NCI-H748 (cell line): ENCODE measurements around the gene PLEKHA8.

ENCODE experiments used
- DNase-seq: peaks from one replicate; lab custom pipeline; 2025; ENCODE audit not compliant: unreplicated experiment; lab: John Stamatoyannopoulos, UW

The PLEKHA8 gene, protein sequence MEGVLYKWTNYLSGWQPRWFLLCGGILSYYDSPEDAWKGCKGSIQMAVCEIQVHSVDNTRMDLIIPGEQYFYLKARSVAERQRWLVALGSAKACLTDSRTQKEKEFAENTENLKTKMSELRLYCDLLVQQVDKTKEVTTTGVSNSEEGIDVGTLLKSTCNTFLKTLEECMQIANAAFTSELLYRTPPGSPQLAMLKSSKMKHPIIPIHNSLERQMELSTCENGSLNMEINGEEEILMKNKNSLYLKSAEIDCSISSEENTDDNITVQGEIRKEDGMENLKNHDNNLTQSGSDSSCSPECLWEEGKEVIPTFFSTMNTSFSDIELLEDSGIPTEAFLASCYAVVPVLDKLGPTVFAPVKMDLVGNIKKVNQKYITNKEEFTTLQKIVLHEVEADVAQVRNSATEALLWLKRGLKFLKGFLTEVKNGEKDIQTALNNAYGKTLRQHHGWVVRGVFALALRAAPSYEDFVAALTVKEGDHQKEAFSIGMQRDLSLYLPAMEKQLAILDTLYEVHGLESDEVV

GRCh38 chr7:30028216-30028748 is at the start of gene PLEKHA8:
PLEKHA8 (plus strand) TSS chr7:30028412; CDS start chr7:30028763, 351 bp downstream.
- peak; percentile 80 for DNase-seq

DNA sequence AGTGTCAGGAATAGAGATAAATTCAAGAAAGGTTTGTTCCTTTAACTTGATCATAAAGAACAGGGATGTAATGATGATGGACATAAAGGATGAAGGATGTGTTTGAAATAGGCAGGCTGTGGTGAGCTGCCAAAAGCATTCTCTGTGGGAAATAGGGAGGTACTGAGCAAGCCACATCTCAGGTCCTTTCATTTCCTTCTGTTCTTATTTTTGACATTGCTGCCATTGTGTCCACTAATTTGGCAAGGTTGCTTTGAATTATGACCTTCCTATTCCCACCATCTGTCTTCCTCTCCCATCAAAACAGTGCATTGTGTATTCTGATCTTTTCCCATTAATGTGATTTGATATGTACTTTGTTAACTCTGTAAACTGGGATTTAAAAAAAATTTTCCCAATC is 48.1 kb upstream of the PLEKHA8 start:
- peak; percentile 14 for DNase-seq

DNA sequence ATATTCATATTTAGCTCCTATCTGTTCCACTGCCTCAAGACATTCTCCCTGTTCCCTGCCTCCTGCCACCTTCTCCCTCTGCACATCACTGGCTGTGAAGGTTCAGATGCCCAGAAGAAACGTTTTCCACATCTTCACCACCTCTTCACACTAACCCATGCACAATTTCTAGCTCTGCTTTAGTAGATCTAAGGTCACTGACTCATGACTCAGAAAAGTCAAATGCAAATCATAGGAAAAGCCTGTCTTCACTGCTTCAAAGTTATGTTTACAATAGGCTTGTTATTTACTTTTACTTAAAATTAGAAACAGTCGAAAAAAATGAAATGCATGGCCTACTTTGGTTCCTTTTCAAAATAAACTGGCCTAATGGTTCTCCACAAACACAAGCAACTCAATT is 41.1 kb upstream of the PLEKHA8 start:
- no peak for DNase-seq

DNA sequence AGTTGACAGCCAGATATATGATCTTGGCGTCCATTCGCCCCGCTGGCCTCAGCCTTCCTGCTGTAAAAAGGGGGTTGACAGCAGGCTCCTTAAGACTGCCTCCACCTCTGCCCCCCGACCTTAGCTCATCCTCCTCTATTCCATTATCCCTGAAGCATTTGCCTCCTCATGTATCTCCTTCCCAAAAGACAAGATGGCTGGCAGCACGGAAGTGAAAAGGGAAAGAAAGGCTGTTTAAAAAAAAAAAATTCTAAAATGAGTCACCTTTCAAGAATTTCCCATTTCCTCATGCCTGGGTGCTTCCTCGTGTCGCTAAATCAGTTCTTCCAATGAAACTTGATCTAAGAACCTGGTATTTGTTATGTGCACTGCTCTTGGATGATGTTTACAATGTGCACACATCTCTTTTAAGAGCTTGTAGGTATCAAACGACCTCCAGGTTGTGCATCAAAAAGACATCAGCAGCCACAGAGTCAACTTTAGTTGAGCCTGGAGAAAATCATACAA is 40.3 kb upstream of the PLEKHA8 start:
- peak; percentile 39 for DNase-seq

- DNase-seq, result peak; percentile 82
Measured at GRCh38 chr7:29988424-29989256, 39.6 kb upstream of the PLEKHA8 start.

DNA sequence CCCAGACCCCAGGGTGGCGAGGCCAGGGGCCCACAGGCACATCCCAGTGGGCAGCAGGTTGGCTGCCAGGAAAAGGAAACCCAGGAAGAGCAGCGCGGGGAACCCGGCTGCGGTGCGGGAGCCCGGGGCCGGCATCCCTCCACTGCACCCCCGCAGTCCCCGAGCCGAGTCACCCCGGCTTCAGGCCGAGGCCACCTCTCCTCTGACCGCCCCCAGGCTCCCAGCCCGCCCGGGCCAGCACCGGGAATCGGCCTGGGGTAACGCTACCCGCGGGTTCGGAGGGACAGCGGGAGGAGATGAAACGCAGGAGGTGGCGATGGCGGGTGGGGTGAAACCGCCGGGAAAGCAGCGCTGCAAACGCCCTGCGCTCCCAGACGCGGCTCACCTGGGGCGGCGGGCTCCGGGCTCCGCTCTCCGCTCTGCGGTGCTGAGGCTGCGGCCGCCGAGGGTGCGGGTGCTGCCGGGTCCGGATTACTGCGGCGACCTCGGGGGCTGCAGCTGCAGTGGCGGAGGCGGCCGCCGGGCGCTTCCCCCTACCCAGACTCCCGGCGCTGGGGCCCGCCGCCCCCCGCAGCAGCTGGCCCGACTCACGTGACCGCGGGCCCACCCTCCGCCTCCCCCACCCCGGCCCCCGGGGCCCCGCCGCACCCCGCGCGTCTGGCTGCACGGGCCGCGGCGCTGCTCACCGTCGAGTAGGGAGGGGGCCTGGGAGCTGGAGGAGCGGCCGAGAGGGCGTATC is 38.8 kb upstream of the PLEKHA8 start, which contains the start of gene SCRN1:
Gene SCRN1, minus strand, starts transcription at position 545 of the 739 bp plus-strand sequence. CDS start 20,734 bp downstream, outside the sequence.
- peak; percentile 77 for DNase-seq

DNA sequence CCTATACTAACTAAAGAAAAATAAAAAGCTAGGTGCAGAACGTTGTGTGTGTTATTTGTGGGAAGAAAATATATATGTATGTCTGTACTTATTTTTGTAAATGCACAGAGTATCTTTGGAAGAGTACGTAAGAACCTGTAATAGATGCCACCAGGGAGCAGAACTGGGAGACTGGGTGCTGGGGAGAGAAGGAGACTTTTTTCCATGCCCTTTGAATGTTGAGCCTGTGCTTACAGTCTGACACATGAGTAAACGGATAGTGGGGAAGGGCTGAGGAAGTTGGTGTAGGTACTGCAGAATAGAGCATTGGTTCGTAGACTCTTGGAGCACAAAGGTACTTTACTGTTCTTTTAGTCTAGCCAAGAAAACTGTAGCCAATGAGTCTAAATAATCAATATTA is 37.3 kb upstream of the PLEKHA8 start:
- no peak for DNase-seq

DNA sequence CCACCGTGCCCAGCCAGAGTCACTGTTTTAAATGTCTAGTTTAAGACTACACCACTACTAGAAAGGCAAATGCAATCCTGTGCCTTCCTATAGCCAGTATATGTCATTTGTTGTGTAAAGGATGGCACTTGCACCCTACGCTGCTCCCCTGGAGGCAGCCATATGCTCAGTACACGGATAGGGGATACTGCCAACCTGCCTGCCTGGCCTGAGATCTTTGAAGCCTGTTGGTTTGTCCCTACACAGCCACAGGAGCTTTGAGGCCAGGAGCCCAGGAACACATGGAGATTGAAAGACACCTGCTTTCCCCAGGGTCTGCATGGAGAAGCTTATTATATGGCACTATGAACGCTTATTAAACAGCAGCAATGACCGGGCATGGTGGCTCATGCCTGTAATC is 36.3 kb upstream of the PLEKHA8 start:
- DNase-seq, result no peak

- DNase-seq, result no peak
Measured at GRCh38 chr7:29993140-29993539, 35.1 kb upstream of the PLEKHA8 start.

- no peak for DNase-seq
Measured at GRCh38 chr7:29995652-29996051, 32.6 kb upstream of the PLEKHA8 start.

DNA sequence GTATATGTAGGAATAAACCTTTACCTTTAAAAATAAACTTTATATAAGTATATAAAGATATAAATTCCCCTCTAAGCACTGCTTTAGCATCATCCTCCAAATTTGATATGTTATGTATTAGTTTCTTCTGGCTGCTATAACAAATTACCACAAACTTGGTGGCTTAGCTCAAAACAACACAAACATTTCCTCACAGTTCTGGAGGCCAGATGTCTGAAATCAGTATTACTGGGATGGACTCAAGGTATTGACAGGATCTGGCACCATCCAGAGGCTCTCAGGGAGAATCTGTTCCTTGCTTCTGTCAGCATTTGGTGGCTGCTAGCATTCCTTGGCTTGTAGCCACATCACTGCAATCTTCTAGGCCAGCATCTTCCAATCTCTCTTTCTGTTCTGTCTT is 31.9 kb upstream of the PLEKHA8 start:
- no peak for DNase-seq

GRCh38 chr7:29998489-29998888 is 29.7 kb upstream of the PLEKHA8 start:
- DNase-seq, result no peak

- DNase-seq, result peak; percentile 23
Measured at GRCh38 chr7:30001998-30002397, 26.2 kb upstream of the PLEKHA8 start.

GRCh38 chr7:30003098-30003497 is 25.1 kb upstream of the PLEKHA8 start:
- DNase-seq, result no peak

GRCh38 chr7:30005464-30005863 is 22.7 kb upstream of the PLEKHA8 start:
- no peak for DNase-seq

DNA sequence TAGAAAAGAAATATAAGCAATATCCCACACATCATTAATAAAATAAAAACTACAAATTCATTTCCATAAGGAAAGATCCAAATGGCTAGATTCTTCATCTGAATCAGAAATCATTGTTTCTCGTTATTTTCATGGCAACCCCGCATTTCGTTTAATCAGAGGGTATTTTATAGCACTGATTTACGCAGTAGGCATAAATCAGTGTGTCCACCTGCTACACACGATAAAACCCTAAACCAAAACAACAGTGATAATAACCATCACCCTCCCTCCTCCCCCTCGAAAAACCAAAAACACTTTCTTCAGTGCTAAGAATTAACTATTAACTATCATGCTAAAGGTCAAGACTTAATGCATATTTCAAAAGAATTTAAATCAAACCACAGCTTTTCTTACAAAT is 18.2 kb upstream of the PLEKHA8 start:
- DNase-seq, result no peak

DNA sequence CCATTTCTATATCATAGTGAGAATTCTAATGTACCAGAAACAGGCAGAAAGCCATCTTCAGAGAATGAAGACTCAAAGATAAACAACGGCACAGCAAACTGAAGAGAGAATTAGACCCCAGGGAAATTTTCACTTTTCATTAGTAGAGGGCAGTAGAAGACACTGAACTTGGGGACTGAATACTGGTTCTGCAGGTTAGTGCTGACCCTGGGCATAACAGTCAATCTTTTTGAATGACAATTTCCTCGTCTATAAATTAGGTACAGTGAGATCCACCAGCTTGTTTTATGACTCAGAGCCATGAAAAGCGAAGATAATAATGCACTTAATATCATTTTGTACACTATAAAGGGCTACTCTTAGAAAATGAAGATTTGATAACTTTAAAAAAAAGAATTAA is 15.5 kb upstream of the PLEKHA8 start:
- DNase-seq, result no peak

DNA sequence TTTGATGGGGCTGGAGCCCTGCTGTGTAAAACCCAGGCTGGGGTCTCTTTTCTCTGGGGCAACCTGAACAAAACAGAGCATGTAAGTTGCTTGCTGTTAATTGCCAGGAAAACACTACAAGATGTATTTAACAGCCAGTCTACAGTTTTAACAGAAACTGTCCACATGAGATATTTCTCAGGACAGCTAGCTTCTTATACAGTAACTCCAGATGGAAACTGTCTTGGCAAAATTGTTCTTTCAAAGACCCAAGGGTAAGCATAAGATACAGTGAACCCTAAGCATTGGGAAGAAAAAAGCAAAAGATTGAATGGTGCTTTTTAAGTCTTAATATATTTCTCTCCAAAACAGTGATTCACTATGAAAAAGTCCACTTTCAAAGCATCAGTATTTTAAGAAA is 9.8 kb upstream of the PLEKHA8 start:
- DNase-seq, result no peak

- DNase-seq, result no peak
Measured at GRCh38 chr7:30019387-30019786, 8.8 kb upstream of the PLEKHA8 start.

GRCh38 chr7:30019960-30020359 is 8.3 kb upstream of the PLEKHA8 start:
- DNase-seq, result no peak

DNA sequence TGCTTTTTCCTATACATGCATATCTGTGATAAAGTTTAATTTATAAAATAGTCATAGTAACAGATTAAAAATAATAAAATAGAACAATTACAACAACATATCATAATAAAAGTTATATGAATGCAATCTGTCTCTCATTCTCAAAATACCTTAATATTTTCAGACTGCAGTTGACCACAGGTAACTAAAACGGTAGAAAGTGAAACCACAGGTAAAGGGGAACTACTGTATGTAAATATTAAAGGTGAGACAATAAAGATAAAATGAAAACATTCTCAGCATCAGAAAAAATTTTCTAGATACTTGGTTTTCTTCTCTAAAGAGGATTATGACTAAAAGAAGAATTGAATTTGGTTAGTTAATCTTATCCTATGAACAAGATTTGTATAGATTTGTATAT is 7.7 kb upstream of the PLEKHA8 start:
- DNase-seq, result no peak
